ENCODE results near the gene VOPP1. TPM values are rescaled to one million over a fixed set of nuclear protein-coding genes. Genes with fewer than 3 reads are reported as not detected.

Gene VOPP1
- total and polyA plus RNA-seq, 2 donors (not counting 3 experiments of a cell fraction or from before 2014, with no cell fraction given), result 85.6 to 154 TPM

DNA sequence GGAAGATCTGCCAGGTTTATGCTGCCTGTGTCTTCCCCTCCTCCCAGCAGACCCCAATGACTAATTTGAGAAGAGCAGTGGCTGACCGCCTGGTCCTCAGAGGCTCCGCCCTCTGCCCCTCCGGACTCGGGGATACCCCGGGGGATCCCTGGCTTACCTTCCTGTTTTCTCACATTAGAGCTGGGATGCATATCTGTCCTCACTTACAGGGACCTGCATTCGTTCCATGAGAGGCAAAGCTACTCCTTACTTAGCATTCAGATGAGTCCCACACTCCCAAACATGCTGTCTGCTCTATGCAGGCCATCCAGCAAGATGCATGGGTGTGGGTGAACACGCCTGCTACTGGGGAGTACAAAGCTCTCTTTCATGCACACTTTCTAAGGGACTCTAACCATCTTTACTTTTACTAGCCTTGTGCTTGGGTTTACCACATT is 24.0 kb downstream of the VOPP1 start:
- CTCF ChIA-PET, result interaction anchor here (1.8 to 2.5 kb wide), 2 partner anchors 18 to 26 kb away, joined by 5 to 6 read pairs; no protein-coding TSS in a partner anchor
- no peak overlapping the region for H3K4me2 ChIP-seq (ENCODE audit: insufficient read depth, low read length)
- FAIRE-seq, result no peak

More for the DNA sequence above, 24.0 kb downstream of the VOPP1 start:
- Histone ChIP-seq H3K27me3 (ENCODE audit: control insufficient read depth in 2 of 2, insufficient read depth in 2 of 2, low read length in 2 of 2) (no peaks in the 10 kb centered on the region), H2AFZ (ENCODE audit: low read depth, low read length) (no peak overlapping the region), H3K9ac (replicated peaks; ENCODE audit: extremely low read depth, insufficient read depth, low read length) (no peak overlapping the region), H3K27ac (ENCODE audit: insufficient read depth, low read depth, low read length) (no peak overlapping the region), H3K4me3 (replicated peaks in 1 of 3; ENCODE audit: insufficient read depth in 1 of 3, low read depth in 1 of 3, low read length in 3 of 3) (no peak overlapping the region), H3K36me3 (ENCODE audit: control insufficient read depth in 2 of 2, extremely low read depth in 1 of 2, insufficient read depth in 2 of 2, low read length in 2 of 2) (peaks cover 0 to 2% of the 10 kb centered on the region in 2 experiments), H3K9me3 (replicated peaks; ENCODE audit: control insufficient read depth, insufficient read depth, low read length) (no peaks in the 10 kb centered on the region), H3K79me2 (ENCODE audit: control insufficient read depth, insufficient read depth, low read length) (peaks cover 94% of the 10 kb centered on the region), H4K20me1 (replicated peaks; ENCODE audit: control insufficient read depth, extremely low read depth, insufficient read depth, low read length) (peaks cover 13% of the 10 kb centered on the region), H3K9me1 (replicated peaks; ENCODE audit: control insufficient read depth, extremely low read depth, insufficient read depth, low read length) (no peaks in the 10 kb centered on the region), H3K4me1 (ENCODE audit: control insufficient read depth, extremely low read depth, insufficient read depth, low read length) (peaks cover 43% of the 10 kb centered on the region)
- TF ChIP-seq POLR2A (IDR thresholded peaks at IDR 0.05; ENCODE audit: low read depth, low read length) (no peak), JUN (IDR thresholded peaks at IDR 0.05; ENCODE audit: borderline replicate concordance, insufficient read depth, insufficient read length, low read depth) (no peak), MYC (IDR thresholded peaks at IDR 0.05; ENCODE audit: low read depth, low read length) (no peak), FOS (IDR thresholded peaks at IDR 0.05; ENCODE audit: borderline replicate concordance, insufficient read depth, low read length) (no peak), GATA2 (IDR thresholded peaks at IDR 0.05; ENCODE audit: insufficient read depth, insufficient read length, low read depth, low read length) (no peak), POLR2AphosphoS5 (IDR thresholded peaks at IDR 0.05; ENCODE audit: insufficient read depth, low read depth, low read length) (no peak), EZH2 (IDR thresholded peaks at IDR 0.05; ENCODE audit: borderline replicate concordance, low read depth, low read length, severe bottlenecking) (no peak)
- TF ChIP-seq, protein P1, sequence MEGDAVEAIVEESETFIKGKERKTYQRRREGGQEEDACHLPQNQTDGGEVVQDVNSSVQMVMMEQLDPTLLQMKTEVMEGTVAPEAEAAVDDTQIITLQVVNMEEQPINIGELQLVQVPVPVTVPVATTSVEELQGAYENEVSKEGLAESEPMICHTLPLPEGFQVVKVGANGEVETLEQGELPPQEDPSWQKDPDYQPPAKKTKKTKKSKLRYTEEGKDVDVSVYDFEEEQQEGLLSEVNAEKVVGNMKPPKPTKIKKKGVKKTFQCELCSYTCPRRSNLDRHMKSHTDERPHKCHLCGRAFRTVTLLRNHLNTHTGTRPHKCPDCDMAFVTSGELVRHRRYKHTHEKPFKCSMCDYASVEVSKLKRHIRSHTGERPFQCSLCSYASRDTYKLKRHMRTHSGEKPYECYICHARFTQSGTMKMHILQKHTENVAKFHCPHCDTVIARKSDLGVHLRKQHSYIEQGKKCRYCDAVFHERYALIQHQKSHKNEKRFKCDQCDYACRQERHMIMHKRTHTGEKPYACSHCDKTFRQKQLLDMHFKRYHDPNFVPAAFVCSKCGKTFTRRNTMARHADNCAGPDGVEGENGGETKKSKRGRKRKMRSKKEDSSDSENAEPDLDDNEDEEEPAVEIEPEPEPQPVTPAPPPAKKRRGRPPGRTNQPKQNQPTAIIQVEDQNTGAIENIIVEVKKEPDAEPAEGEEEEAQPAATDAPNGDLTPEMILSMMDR (IDR thresholded peaks at IDR 0.05; ENCODE audit: extremely low read depth in 1 of 2, insufficient read depth in 1 of 2, low read depth in 1 of 2, low read length in 2 of 2), result no peak
- TF ChIP-seq, protein P2, sequence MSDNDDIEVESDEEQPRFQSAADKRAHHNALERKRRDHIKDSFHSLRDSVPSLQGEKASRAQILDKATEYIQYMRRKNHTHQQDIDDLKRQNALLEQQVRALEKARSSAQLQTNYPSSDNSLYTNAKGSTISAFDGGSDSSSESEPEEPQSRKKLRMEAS (IDR thresholded peaks at IDR 0.05; ENCODE audit: insufficient read depth, insufficient read length), result no peak
- no TSS peak for BruUV-seq (replicated peaks)
- intact Hi-C loops (cut with micrococcal nuclease), result no loop called here
- dilution Hi-C loops (cut with MboI; ENCODE audit: extremely low pct_ligation_motif_present, low sequenced_read_pairs), result no loop called here
- DNase-seq (ENCODE audit: low read depth, low spot score), result no peak
- POLR2A ChIA-PET, result no interaction called here
